KMS-11 (cell line): Measurements from ENCODE around the gene GCNA.

Experiments
- H2AFZ ChIP-seq: fragments of 200-600 bp; sonication (generic); 2 replicates; pipeline ENCODE4 v1.6.1; 2016; ENCODE audit warnings: antibody characterized with exemption, mixed run types, low read depth
- H3K27ac ChIP-seq: fragments of 200-600 bp; sonication (generic); 2 replicates; pipeline ENCODE4 v1.6.1; 2016; ENCODE audit warnings: mild to moderate bottlenecking, mixed run types
- H3K27me3 ChIP-seq: fragments of 200-600 bp; sonication (generic); 2 replicates; pipeline ENCODE4 v1.6.1; 2017; ENCODE audit warnings: mild to moderate bottlenecking, low read depth, mixed run types, moderate library complexity; ENCODE audit not compliant: insufficient read depth
- H3K36me3 ChIP-seq: fragments of 200-600 bp; sonication (generic); 2 replicates; pipeline ENCODE4 v1.6.1; 2017; ENCODE audit warnings: mild to moderate bottlenecking, mixed run types; ENCODE audit not compliant: insufficient read depth
- H3K4me1 ChIP-seq: fragments of 200-600 bp; sonication (generic); 2 replicates; pipeline ENCODE4 v1.6.1; 2016; ENCODE audit warnings: mild to moderate bottlenecking, low read depth, mixed run types; ENCODE audit not compliant: poor library complexity, severe bottlenecking
- H3K4me2 ChIP-seq: fragments of 200-600 bp; sonication (generic); 2 replicates; pipeline ENCODE4 v1.7.0; 2016; ENCODE audit warnings: mild to moderate bottlenecking, mixed run types
- H3K4me3 ChIP-seq: fragments of 200-600 bp; sonication (generic); IDR thresholded peaks from 2 replicates; pipeline ENCODE4 v1.6.1; 2017; ENCODE audit warnings: low read depth, low read length, mixed read lengths; ENCODE audit not compliant: insufficient read depth
- H3K79me2 ChIP-seq: fragments of 200-600 bp; sonication (generic); 2 replicates; pipeline ENCODE4 v1.6.1; 2016; ENCODE audit warnings: low read depth, mixed run types; ENCODE audit not compliant: insufficient read depth
- H3K9ac ChIP-seq: fragments of 200-600 bp; sonication (generic); 2 replicates; pipeline ENCODE4 v1.6.1; 2016; ENCODE audit warnings: mild to moderate bottlenecking, mixed run types
- H4K20me1 ChIP-seq: fragments of 200-600 bp; sonication (generic); 2 replicates; pipeline ENCODE4 v1.6.1; 2016; ENCODE audit warnings: mild to moderate bottlenecking, mixed run types; ENCODE audit not compliant: insufficient read depth
- TF ChIP-seq, protein P1 (sequence below): fragments of 200-600 bp; sonication (generic); conservative IDR thresholded peaks from 2 replicates; pipeline ENCODE4 v1.6.1; 2017; ENCODE audit warnings: low read depth, mild to moderate bottlenecking, antibody characterized with exemption, low read length, moderate library complexity, mixed read lengths

Gene GCNA

DNA sequence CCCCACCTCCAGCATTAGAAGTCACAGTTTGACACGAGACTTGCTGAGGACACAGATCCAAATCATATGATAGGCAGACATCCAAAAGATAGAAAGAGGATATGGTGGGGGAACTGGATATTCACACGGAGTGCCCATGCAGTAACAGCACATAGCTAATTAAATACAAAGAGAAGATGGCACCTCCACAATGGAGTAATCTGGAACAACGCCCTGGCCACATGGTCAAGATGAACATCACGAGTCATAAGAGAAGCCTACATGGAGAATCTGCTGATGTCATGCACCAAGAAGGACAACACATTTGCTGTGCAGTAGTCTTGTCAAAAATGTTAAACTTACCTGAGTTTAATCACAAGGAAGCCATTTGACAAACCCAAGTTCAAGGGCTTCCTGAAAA lies 79.0 kb downstream of the GCNA start:
- H3K4me2 ChIP-seq = no peak overlapping the region
- TF ChIP-seq, protein P1, sequence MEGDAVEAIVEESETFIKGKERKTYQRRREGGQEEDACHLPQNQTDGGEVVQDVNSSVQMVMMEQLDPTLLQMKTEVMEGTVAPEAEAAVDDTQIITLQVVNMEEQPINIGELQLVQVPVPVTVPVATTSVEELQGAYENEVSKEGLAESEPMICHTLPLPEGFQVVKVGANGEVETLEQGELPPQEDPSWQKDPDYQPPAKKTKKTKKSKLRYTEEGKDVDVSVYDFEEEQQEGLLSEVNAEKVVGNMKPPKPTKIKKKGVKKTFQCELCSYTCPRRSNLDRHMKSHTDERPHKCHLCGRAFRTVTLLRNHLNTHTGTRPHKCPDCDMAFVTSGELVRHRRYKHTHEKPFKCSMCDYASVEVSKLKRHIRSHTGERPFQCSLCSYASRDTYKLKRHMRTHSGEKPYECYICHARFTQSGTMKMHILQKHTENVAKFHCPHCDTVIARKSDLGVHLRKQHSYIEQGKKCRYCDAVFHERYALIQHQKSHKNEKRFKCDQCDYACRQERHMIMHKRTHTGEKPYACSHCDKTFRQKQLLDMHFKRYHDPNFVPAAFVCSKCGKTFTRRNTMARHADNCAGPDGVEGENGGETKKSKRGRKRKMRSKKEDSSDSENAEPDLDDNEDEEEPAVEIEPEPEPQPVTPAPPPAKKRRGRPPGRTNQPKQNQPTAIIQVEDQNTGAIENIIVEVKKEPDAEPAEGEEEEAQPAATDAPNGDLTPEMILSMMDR = no peak
- no peak overlapping the region for H3K4me3 ChIP-seq
- H3K79me2 ChIP-seq = no peaks in the 10 kb centered on the region
- no peaks in the 10 kb centered on the region for H4K20me1 ChIP-seq
- no peaks in the 10 kb centered on the region for H3K27me3 ChIP-seq
- H2AFZ ChIP-seq = no peak overlapping the region
- H3K27ac ChIP-seq = no peak overlapping the region
- H3K9ac ChIP-seq = no peak overlapping the region
- H3K4me1 ChIP-seq = no peaks in the 10 kb centered on the region
- H3K36me3 ChIP-seq = no peaks in the 10 kb centered on the region

GRCh38 chrX:71659342-71659741 lies 81.1 kb downstream of the GCNA start:
- Histone ChIP-seq H3K36me3 (no peaks in the 10 kb centered on the region), H3K4me1 (peaks cover 14% of the 10 kb centered on the region), H3K27me3 (no peaks in the 10 kb centered on the region), H3K9ac (no peak overlapping the region), H2AFZ (no peak overlapping the region), H3K4me2 (no peak overlapping the region), H3K27ac (no peak overlapping the region), H3K4me3 (no peak overlapping the region), H3K79me2 (no peaks in the 10 kb centered on the region), H4K20me1 (no peaks in the 10 kb centered on the region)
- TF ChIP-seq, protein P1 = no peak

DNA sequence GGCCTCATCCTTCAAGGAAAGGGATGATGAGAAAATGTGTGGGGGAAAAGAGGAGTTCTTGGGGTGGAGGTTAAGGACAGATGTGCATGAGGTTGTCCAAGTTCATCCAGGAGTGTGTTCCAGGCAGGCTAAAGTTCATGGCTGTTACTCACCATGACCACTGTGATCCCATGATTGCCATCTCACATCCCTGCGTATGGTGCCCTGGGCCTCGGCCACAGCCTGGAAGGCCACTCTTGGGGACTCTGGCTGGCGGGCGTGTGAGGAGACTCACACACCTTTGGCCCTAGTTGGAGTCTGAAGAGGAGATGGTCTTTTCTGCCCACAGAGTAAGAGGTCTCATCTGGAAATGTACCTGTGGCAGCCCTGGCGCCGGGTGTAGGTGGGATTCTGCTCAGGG lies 81.7 kb downstream of the GCNA start:
- Histone ChIP-seq H2AFZ (no peak overlapping the region), H4K20me1 (no peaks in the 10 kb centered on the region), H3K4me3 (no peak overlapping the region), H3K4me2 (no peak overlapping the region), H3K4me1 (peaks cover 14% of the 10 kb centered on the region), H3K36me3 (no peaks in the 10 kb centered on the region), H3K9ac (no peak overlapping the region), H3K27me3 (no peaks in the 10 kb centered on the region), H3K79me2 (no peaks in the 10 kb centered on the region), H3K27ac (no peak overlapping the region)
- TF ChIP-seq, protein P1 = no peak

- no peaks in the 10 kb centered on the region for H3K27me3 ChIP-seq
- TF ChIP-seq, protein P1 = no peak
- peaks cover 14% of the 10 kb centered on the region for H3K4me1 ChIP-seq
- no peak overlapping the region for H2AFZ ChIP-seq
- no peaks in the 10 kb centered on the region for H4K20me1 ChIP-seq
- H3K9ac ChIP-seq = no peak overlapping the region
- no peak overlapping the region for H3K27ac ChIP-seq
- no peak overlapping the region for H3K4me2 ChIP-seq
- H3K79me2 ChIP-seq = no peaks in the 10 kb centered on the region
- H3K4me3 ChIP-seq = no peak overlapping the region
- no peaks in the 10 kb centered on the region for H3K36me3 ChIP-seq
Measured at GRCh38 chrX:71660562-71661416, 82.6 kb downstream of the GCNA start.
